ENCODE data around the gene CCDC171. TPM values are rescaled to one million over a fixed set of nuclear protein-coding genes. Genes with fewer than 3 reads are reported as not detected.

The CCDC171 gene
- total RNA-seq, 1 experiment from 2014 or later = 2.8 TPM

DNA sequence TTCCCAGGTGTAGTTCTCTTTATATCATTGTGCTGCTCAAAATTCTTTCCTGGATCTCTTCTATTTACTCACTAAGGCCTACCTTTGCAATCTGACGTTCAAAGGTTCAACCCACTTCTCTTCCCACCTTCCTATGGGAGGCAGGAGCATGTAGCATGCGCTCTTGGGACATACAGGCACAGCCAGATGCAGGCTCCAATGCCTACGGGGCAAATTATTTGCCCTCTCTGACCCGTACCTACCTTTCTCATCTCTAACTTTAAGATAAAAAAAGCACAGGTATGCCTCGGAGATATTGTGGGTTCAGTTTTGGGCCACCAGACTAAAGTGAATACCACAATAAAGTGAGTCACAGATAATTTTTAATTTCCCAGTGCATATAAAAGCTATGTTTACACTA is 460.5 kb downstream of the CCDC171 start:
- ATAC-seq = no peak
- Mint-ChIP-seq H3K36me3 (no peaks in the 10 kb centered on the region), H3K4me3 (no peak overlapping the region), H3K27ac (no peak overlapping the region), H3K4me1 (no peaks in the 10 kb centered on the region), H3K27me3 (ENCODE audit: low read depth) (no peaks in the 10 kb centered on the region), H3K9me3 (peaks cover 21% of the 10 kb centered on the region)
- no peak for DNase-seq (ENCODE audit: low spot score)
- TF ChIP-seq, protein P1, sequence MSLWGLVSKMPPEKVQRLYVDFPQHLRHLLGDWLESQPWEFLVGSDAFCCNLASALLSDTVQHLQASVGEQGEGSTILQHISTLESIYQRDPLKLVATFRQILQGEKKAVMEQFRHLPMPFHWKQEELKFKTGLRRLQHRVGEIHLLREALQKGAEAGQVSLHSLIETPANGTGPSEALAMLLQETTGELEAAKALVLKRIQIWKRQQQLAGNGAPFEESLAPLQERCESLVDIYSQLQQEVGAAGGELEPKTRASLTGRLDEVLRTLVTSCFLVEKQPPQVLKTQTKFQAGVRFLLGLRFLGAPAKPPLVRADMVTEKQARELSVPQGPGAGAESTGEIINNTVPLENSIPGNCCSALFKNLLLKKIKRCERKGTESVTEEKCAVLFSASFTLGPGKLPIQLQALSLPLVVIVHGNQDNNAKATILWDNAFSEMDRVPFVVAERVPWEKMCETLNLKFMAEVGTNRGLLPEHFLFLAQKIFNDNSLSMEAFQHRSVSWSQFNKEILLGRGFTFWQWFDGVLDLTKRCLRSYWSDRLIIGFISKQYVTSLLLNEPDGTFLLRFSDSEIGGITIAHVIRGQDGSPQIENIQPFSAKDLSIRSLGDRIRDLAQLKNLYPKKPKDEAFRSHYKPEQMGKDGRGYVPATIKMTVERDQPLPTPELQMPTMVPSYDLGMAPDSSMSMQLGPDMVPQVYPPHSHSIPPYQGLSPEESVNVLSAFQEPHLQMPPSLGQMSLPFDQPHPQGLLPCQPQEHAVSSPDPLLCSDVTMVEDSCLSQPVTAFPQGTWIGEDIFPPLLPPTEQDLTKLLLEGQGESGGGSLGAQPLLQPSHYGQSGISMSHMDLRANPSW (CRISPR knock-in tag; conservative IDR thresholded peaks at IDR 0.05; ENCODE audit: low read depth) = no peak
- TF ChIP-seq, protein P2, sequence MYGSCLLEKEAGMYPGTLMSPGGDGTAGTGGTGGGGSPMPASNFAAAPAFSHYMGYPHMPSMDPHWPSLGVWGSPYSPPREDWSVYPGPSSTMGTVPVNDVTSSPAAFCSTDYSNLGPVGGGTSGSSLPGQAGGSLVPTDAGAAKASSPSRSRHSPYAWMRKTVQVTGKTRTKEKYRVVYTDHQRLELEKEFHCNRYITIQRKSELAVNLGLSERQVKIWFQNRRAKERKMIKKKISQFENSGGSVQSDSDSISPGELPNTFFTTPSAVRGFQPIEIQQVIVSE (CRISPR knock-in tag; IDR thresholded peaks at IDR 0.05; ENCODE audit: borderline replicate concordance) = no peak
- TF ChIP-seq, protein P3, sequence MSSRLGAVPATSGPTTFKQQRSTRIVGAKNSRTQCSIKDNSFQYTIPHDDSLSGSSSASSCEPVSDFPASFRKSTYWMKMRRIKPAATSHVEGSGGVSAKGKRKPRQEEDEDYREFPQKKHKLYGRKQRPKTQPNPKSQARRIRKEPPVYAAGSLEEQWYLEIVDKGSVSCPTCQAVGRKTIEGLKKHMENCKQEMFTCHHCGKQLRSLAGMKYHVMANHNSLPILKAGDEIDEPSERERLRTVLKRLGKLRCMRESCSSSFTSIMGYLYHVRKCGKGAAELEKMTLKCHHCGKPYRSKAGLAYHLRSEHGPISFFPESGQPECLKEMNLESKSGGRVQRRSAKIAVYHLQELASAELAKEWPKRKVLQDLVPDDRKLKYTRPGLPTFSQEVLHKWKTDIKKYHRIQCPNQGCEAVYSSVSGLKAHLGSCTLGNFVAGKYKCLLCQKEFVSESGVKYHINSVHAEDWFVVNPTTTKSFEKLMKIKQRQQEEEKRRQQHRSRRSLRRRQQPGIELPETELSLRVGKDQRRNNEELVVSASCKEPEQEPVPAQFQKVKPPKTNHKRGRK (CRISPR knock-in tag; IDR thresholded peaks at IDR 0.05; ENCODE audit: borderline replicate concordance) = no peak
- TF ChIP-seq SMAD3 (CRISPR knock-in tag; IDR thresholded peaks at IDR 0.05; ENCODE audit: borderline replicate concordance) = no peak
- TF ChIP-seq CREM (CRISPR knock-in tag; IDR thresholded peaks at IDR 0.05) = no peak
- TF ChIP-seq ZNF396 (CRISPR knock-in tag; IDR thresholded peaks at IDR 0.05; ENCODE audit: borderline replicate concordance) = no peak
- TF ChIP-seq, protein P4, sequence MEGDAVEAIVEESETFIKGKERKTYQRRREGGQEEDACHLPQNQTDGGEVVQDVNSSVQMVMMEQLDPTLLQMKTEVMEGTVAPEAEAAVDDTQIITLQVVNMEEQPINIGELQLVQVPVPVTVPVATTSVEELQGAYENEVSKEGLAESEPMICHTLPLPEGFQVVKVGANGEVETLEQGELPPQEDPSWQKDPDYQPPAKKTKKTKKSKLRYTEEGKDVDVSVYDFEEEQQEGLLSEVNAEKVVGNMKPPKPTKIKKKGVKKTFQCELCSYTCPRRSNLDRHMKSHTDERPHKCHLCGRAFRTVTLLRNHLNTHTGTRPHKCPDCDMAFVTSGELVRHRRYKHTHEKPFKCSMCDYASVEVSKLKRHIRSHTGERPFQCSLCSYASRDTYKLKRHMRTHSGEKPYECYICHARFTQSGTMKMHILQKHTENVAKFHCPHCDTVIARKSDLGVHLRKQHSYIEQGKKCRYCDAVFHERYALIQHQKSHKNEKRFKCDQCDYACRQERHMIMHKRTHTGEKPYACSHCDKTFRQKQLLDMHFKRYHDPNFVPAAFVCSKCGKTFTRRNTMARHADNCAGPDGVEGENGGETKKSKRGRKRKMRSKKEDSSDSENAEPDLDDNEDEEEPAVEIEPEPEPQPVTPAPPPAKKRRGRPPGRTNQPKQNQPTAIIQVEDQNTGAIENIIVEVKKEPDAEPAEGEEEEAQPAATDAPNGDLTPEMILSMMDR (IDR thresholded peaks at IDR 0.05) = no peak
- TF ChIP-seq MXD4 (CRISPR knock-in tag; IDR thresholded peaks at IDR 0.05; ENCODE audit: borderline replicate concordance) = no peak
- TF ChIP-seq, protein P5, sequence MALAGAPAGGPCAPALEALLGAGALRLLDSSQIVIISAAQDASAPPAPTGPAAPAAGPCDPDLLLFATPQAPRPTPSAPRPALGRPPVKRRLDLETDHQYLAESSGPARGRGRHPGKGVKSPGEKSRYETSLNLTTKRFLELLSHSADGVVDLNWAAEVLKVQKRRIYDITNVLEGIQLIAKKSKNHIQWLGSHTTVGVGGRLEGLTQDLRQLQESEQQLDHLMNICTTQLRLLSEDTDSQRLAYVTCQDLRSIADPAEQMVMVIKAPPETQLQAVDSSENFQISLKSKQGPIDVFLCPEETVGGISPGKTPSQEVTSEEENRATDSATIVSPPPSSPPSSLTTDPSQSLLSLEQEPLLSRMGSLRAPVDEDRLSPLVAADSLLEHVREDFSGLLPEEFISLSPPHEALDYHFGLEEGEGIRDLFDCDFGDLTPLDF (CRISPR knock-in tag; IDR thresholded peaks at IDR 0.05) = no peak
- TF ChIP-seq IRF2 (CRISPR knock-in tag; IDR thresholded peaks at IDR 0.05; ENCODE audit: borderline replicate concordance, low read depth) = no peak
- TF ChIP-seq, protein P6, sequence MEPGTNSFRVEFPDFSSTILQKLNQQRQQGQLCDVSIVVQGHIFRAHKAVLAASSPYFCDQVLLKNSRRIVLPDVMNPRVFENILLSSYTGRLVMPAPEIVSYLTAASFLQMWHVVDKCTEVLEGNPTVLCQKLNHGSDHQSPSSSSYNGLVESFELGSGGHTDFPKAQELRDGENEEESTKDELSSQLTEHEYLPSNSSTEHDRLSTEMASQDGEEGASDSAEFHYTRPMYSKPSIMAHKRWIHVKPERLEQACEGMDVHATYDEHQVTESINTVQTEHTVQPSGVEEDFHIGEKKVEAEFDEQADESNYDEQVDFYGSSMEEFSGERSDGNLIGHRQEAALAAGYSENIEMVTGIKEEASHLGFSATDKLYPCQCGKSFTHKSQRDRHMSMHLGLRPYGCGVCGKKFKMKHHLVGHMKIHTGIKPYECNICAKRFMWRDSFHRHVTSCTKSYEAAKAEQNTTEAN (CRISPR knock-in tag; IDR thresholded peaks at IDR 0.05) = no peak
- TF ChIP-seq, protein P7, sequence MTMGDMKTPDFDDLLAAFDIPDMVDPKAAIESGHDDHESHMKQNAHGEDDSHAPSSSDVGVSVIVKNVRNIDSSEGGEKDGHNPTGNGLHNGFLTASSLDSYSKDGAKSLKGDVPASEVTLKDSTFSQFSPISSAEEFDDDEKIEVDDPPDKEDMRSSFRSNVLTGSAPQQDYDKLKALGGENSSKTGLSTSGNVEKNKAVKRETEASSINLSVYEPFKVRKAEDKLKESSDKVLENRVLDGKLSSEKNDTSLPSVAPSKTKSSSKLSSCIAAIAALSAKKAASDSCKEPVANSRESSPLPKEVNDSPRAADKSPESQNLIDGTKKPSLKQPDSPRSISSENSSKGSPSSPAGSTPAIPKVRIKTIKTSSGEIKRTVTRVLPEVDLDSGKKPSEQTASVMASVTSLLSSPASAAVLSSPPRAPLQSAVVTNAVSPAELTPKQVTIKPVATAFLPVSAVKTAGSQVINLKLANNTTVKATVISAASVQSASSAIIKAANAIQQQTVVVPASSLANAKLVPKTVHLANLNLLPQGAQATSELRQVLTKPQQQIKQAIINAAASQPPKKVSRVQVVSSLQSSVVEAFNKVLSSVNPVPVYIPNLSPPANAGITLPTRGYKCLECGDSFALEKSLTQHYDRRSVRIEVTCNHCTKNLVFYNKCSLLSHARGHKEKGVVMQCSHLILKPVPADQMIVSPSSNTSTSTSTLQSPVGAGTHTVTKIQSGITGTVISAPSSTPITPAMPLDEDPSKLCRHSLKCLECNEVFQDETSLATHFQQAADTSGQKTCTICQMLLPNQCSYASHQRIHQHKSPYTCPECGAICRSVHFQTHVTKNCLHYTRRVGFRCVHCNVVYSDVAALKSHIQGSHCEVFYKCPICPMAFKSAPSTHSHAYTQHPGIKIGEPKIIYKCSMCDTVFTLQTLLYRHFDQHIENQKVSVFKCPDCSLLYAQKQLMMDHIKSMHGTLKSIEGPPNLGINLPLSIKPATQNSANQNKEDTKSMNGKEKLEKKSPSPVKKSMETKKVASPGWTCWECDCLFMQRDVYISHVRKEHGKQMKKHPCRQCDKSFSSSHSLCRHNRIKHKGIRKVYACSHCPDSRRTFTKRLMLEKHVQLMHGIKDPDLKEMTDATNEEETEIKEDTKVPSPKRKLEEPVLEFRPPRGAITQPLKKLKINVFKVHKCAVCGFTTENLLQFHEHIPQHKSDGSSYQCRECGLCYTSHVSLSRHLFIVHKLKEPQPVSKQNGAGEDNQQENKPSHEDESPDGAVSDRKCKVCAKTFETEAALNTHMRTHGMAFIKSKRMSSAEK (CRISPR knock-in tag; IDR thresholded peaks at IDR 0.05; ENCODE audit: borderline replicate concordance) = no peak
- TF ChIP-seq ZNF416 (CRISPR knock-in tag; IDR thresholded peaks at IDR 0.05) = no peak
- no peak for TF ChIP-seq ETV6 (CRISPR knock-in tag; IDR thresholded peaks at IDR 0.05)
- ChIA-PET POLR2A (no interaction called here), CTCF (no interaction called here)
